Trophoblast cell (in vitro differentiated cells and primary cell): ENCODE measurements around the gene CCDC93.
A peak's percentile ranks its signal among the peaks of the same experiment; 100 is the strongest.

ENCODE experiments used
- DNase-seq, 2 donors: peaks; one replicate each; pipeline ENCODE4 v3.0.0-alpha.2; 2016
- H2AFZ ChIP-seq: 2 replicates; pipeline ENCODE4 v1.6.1; 2013; ENCODE audit warnings: low read length, moderate library complexity, mild to moderate bottlenecking; ENCODE audit not compliant: insufficient read depth, poor library complexity
- H2AK5ac ChIP-seq: 2 replicates; pipeline ENCODE4 v1.6.1; 2013; ENCODE audit warnings: mild to moderate bottlenecking, low read length
- H2BK120ac ChIP-seq: 2 replicates; pipeline ENCODE4 v1.6.1; 2013; ENCODE audit warnings: low read length, mild to moderate bottlenecking, moderate library complexity; ENCODE audit not compliant: insufficient read depth, poor library complexity
- H2BK12ac ChIP-seq: 2 replicates; pipeline ENCODE4 v1.6.1; 2013; ENCODE audit warnings: mild to moderate bottlenecking, low read length, moderate library complexity
- H2BK5ac ChIP-seq: 2 replicates; pipeline ENCODE4 v1.6.1; 2013; ENCODE audit warnings: low read length, low read depth, moderate library complexity, mild to moderate bottlenecking; ENCODE audit not compliant: poor library complexity
- H3K14ac ChIP-seq: 2 replicates; pipeline ENCODE4 v1.6.1; 2013; ENCODE audit warnings: mild to moderate bottlenecking, low read length
- H3K18ac ChIP-seq: 2 replicates; pipeline ENCODE4 v1.6.1; 2013; ENCODE audit warnings: mild to moderate bottlenecking, low read length
- H3K23ac ChIP-seq: 2 replicates; pipeline ENCODE4 v1.6.1; 2013; ENCODE audit warnings: low read length
- H3K27ac ChIP-seq: 2 replicates; pipeline ENCODE4 v1.5.1; 2013; ENCODE audit warnings: low read depth, mild to moderate bottlenecking, inconsistent platforms, low read length, moderate library complexity
- H3K27me3 ChIP-seq: 2 replicates; pipeline ENCODE4 v1.6.1; 2013; ENCODE audit warnings: inconsistent platforms, mild to moderate bottlenecking, low read length, moderate library complexity; ENCODE audit not compliant: insufficient read depth
- H3K36me3 ChIP-seq, 2 experiments: 1 replicate in 1 of 2; 2 replicates in 1 of 2; pipeline ENCODE4 v1.6.1; 2013; ENCODE audit warnings: low read length in 2 of 2, mild to moderate bottlenecking in 2 of 2, moderate library complexity in 1 of 2; ENCODE audit not compliant: insufficient read depth in 2 of 2, control insufficient read depth in 1 of 2
- H3K4ac ChIP-seq: 2 replicates; pipeline ENCODE4 v1.6.1; 2013; ENCODE audit warnings: low read depth, mild to moderate bottlenecking, low read length, moderate library complexity
- H3K4me1 ChIP-seq, 2 experiments: 1 replicate in 1 of 2; 2 replicates in 1 of 2; pipeline ENCODE4 v1.6.1; 2013; ENCODE audit warnings: low read length in 2 of 2, mild to moderate bottlenecking in 2 of 2, moderate library complexity in 1 of 2; ENCODE audit not compliant: insufficient read depth in 2 of 2, control insufficient read depth in 1 of 2
- H3K4me2 ChIP-seq: 2 replicates; pipeline ENCODE4 v1.6.1; 2013; ENCODE audit warnings: inconsistent platforms, mild to moderate bottlenecking, low read length, moderate library complexity
- H3K4me3 ChIP-seq: 2 replicates; pipeline ENCODE4 v1.5.1; 2013; ENCODE audit warnings: mild to moderate bottlenecking, low read depth, low read length, inconsistent platforms
- H3K79me1 ChIP-seq: one replicate; pipeline ENCODE4 v1.6.1; 2013; ENCODE audit warnings: low read length
- H3K79me2 ChIP-seq: 2 replicates; pipeline ENCODE4 v1.6.1; 2013; ENCODE audit warnings: low read length, mild to moderate bottlenecking; ENCODE audit not compliant: control insufficient read depth, insufficient read depth, poor library complexity
- H3K9ac ChIP-seq: 2 replicates; pipeline ENCODE4 v1.6.1; 2013; ENCODE audit warnings: mild to moderate bottlenecking, low read length
- H3K9me3 ChIP-seq: 2 replicates; pipeline ENCODE4 v1.6.1; 2013; ENCODE audit warnings: low read depth, mild to moderate bottlenecking, control low read depth, inconsistent platforms, low read length; ENCODE audit not compliant: insufficient read depth
- H4K12ac ChIP-seq: 2 replicates; pipeline ENCODE4 v1.6.1; 2013; ENCODE audit warnings: low read depth, mild to moderate bottlenecking, low read length, moderate library complexity
- H4K8ac ChIP-seq: 2 replicates; pipeline ENCODE4 v1.6.1; 2013; ENCODE audit warnings: low read depth, mild to moderate bottlenecking, low read length, moderate library complexity
- H4K91ac ChIP-seq: one replicate; pipeline ENCODE4 v1.6.1; 2013; ENCODE audit warnings: low read depth, mild to moderate bottlenecking, low read length, moderate library complexity
- WGBS: extraction: QIAGEN DNeasy Blood & Tissue Kit; methylation state at CpG from one replicate; pipeline ENCODE4 v1.1.7; 2013; ENCODE audit warnings: missing lambda C conversion rate; ENCODE audit not compliant: insufficient read length, insufficient coverage; ENCODE audit errors: extremely low coverage; 5-methylcytosine and 5-hydroxymethylcytosine counted together

CCDC93 gene

DNA sequence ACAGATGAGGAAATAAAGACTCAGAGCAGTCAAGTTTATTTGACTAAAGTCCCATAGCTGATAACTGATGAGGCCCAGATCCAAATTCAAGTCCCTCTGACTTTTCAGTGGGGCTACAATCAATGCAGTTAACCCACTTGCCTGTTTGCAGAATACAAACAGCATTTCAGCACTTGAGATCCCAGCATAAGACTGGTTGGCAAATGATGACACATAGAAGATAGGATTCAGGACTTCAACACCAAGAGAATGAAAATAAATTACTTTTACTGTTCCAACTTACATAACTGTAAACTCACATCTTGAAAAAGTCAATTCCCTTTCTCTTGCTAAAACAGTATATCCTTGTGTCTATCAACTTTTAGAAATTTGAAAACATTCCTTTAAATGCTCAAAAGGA lies 61.2 kb downstream of the CCDC93 start:
- Histone ChIP-seq H3K4me1 (peaks cover 0 to 3% of the 10 kb centered on the region in 2 experiments), H3K14ac (no peak overlapping the region), H4K91ac (no peak overlapping the region), H4K12ac (no peak overlapping the region), H3K36me3 (peaks cover 10 to 28% of the 10 kb centered on the region in 2 experiments), H4K8ac (no peak overlapping the region), H2BK12ac (no peak overlapping the region), H3K27me3 (no peaks in the 10 kb centered on the region), H2BK5ac (no peak overlapping the region), H3K4me3 (no peak overlapping the region), H3K79me2 (no peaks in the 10 kb centered on the region), H2AK5ac (no peak overlapping the region), H3K27ac (no peak overlapping the region), H3K79me1 (no peaks in the 10 kb centered on the region), H2BK120ac (no peak overlapping the region), H3K18ac (no peak overlapping the region), H3K9ac (no peak overlapping the region), H3K4me2 (no peak overlapping the region), H2AFZ (no peak overlapping the region), H3K4ac (no peak overlapping the region), H3K9me3 (peaks cover 2% of the 10 kb centered on the region), H3K23ac (no peak overlapping the region)
- DNase-seq = no peak

DNA sequence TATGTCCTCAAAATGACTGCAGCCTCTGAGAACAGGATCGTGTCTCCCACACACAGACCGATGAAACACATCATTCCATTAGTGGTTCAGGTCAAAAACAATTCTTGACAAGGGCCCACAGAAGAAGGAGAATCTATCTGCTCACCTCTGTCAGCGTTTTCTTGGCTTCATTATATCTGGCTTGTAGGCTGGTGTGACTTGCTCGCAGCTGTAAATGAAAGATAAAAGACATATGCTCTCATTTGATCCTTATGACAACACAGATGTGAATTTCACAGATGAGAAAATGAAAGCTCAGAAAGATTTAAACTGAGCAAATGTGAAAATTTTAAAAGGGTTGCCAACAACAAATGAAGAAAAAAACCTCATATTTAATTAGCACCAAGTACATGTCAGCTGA lies 61.6 kb downstream of the CCDC93 start:
- WGBS = no CpG with 5 or more reads among the region's 4 CpGs
- no peak overlapping the region for H4K8ac ChIP-seq
- no peak overlapping the region for H3K4me2 ChIP-seq
- no peaks in the 10 kb centered on the region for H3K4me1 ChIP-seq
- H3K4ac ChIP-seq = no peak overlapping the region
- H3K4me3 ChIP-seq = no peak overlapping the region
- no peaks in the 10 kb centered on the region for H3K79me2 ChIP-seq
- no peak overlapping the region for H3K14ac ChIP-seq
- peak overlapping the region; percentile 60 for H3K9ac ChIP-seq
- no peak overlapping the region for H2AFZ ChIP-seq
- H3K23ac ChIP-seq = no peak overlapping the region
- no peaks in the 10 kb centered on the region for H3K79me1 ChIP-seq
- peaks cover 2% of the 10 kb centered on the region for H3K9me3 ChIP-seq
- H2BK12ac ChIP-seq = no peak overlapping the region
- no peak overlapping the region for H2BK5ac ChIP-seq
- no peak overlapping the region for H3K18ac ChIP-seq
- no peak overlapping the region for H4K12ac ChIP-seq
- H3K27me3 ChIP-seq = no peaks in the 10 kb centered on the region
- no peak overlapping the region for H3K27ac ChIP-seq
- no peak overlapping the region for H4K91ac ChIP-seq
- DNase-seq = no peak
- H2BK120ac ChIP-seq = no peak overlapping the region
- H2AK5ac ChIP-seq = no peak overlapping the region
- peaks cover 10 to 25% of the 10 kb centered on the region in 2 experiments for H3K36me3 ChIP-seq

DNA sequence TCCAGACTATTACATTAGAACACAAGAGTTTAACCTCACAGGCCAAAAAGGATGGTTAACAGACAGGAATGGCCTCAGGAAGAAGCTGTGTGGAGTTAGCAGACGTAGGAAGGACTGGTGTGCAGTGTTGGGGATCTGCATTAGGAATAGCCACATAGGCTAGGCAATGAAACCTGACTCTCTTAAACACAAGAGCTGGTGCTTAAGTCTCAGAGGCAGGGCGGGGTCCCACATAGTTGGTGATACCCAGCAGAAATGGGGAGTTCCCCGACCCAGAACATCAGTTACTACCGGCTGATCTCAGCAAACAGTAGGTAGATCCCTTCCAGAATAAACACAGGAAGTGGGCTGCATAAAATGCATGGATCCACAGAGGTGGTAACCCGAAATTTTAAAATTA lies 64.1 kb downstream of the CCDC93 start:
- no peaks in the 10 kb centered on the region for H3K4me1 ChIP-seq
- no peaks in the 10 kb centered on the region for H3K27me3 ChIP-seq
- no peak overlapping the region for H2BK12ac ChIP-seq
- H3K27ac ChIP-seq = no peak overlapping the region
- no peak overlapping the region for H4K91ac ChIP-seq
- H3K79me2 ChIP-seq = no peaks in the 10 kb centered on the region
- no peak overlapping the region for H2AK5ac ChIP-seq
- no peak overlapping the region for H3K4me3 ChIP-seq
- H3K79me1 ChIP-seq = no peaks in the 10 kb centered on the region
- no peak overlapping the region for H3K23ac ChIP-seq
- no peak overlapping the region for H3K14ac ChIP-seq
- H3K36me3 ChIP-seq = peaks cover 22 to 47% of the 10 kb centered on the region in 2 experiments
- no peak overlapping the region for H4K8ac ChIP-seq
- H2BK5ac ChIP-seq = no peak overlapping the region
- H3K9me3 ChIP-seq = peaks cover 2% of the 10 kb centered on the region
- no peak overlapping the region for H3K18ac ChIP-seq
- no peak overlapping the region for H3K4me2 ChIP-seq
- no peak overlapping the region for H3K9ac ChIP-seq
- DNase-seq = no peak
- no peak overlapping the region for H2BK120ac ChIP-seq
- no peak overlapping the region for H2AFZ ChIP-seq
- no CpG with 5 or more reads among the region's 5 CpGs for WGBS
- no peak overlapping the region for H3K4ac ChIP-seq
- no peak overlapping the region for H4K12ac ChIP-seq

DNA sequence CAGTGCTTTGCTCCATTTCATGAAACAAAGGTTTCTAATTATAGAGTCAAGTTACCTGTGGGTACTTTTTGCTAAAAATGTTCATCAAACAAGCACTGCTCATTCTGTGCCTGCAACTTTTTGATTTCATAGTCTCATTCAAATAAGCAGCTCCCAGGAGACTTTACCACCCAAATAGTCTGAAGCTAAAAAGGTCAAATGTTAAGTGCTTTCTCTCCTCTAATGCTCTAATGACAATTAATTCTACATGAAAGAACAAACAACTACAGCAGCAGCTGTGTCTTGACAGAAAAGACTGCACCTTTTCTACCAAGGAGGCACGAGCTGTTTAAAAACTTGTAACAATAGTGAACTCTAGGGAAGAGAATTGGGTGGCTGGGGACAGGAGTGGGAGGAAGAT lies 65.3 kb downstream of the CCDC93 start:
- Histone ChIP-seq H3K18ac (no peak overlapping the region), H4K91ac (no peak overlapping the region), H3K79me2 (no peaks in the 10 kb centered on the region), H3K4ac (no peak overlapping the region), H3K9me3 (peaks cover 2% of the 10 kb centered on the region), H4K8ac (no peak overlapping the region), H3K27ac (no peak overlapping the region), H2BK5ac (no peak overlapping the region), H3K4me1 (no peaks in the 10 kb centered on the region), H2BK12ac (no peak overlapping the region), H3K36me3 (peaks cover 24 to 47% of the 10 kb centered on the region in 2 experiments), H2BK120ac (no peak overlapping the region), H2AFZ (no peak overlapping the region), H4K12ac (no peak overlapping the region), H2AK5ac (no peak overlapping the region), H3K27me3 (no peaks in the 10 kb centered on the region), H3K9ac (no peak overlapping the region), H3K23ac (no peak overlapping the region), H3K79me1 (no peaks in the 10 kb centered on the region), H3K4me2 (no peak overlapping the region), H3K4me3 (no peak overlapping the region), H3K14ac (no peak overlapping the region)
- WGBS = no CpG with 5 or more reads among the region's 1 CpG
- DNase-seq = no peak
